Dendritic cell treated with granulocyte-macrophage colony-stimulating factor and Interleukin-4, amounts not matched to agents 40 ng/mL and 50 ng/mL, for 4 days (primary cell): Measurements from ENCODE around the gene SLC7A10.
"Not testable (repeated sequence)": the region's sequence is repeated elsewhere in the genome, so short reads cannot be mapped to it uniquely, and the experiment has no call there.

ENCODE experiments used
- H3K27ac Mint-ChIP-seq: one replicate; pipeline ENCODE4 v1.8.0; 2022; ENCODE audit warnings: mild to moderate bottlenecking, mixed read lengths
- H3K27me3 Mint-ChIP-seq: one replicate; pipeline ENCODE4 v1.8.0; 2022; ENCODE audit warnings: mild to moderate bottlenecking, mixed read lengths
- H3K36me3 Mint-ChIP-seq: one replicate; pipeline ENCODE4 v1.8.0; 2022; ENCODE audit warnings: low read depth, mixed read lengths
- H3K4me1 Mint-ChIP-seq: one replicate; pipeline ENCODE4 v1.8.0; 2022; ENCODE audit warnings: low read depth, mixed read lengths
- H3K4me3 Mint-ChIP-seq: one replicate; pipeline ENCODE4 v1.8.0; 2022; ENCODE audit warnings: mild to moderate bottlenecking, moderate library complexity, mixed read lengths
- H3K9me3 Mint-ChIP-seq: one replicate; pipeline ENCODE4 v1.8.0; 2022; ENCODE audit warnings: mixed read lengths
- intact Hi-C: fragments of 100-400 bp; cut with micrococcal nuclease; formaldehyde crosslinking; loops from one replicate; pipeline ENCODE4 v1.15.0; 2022

Gene SLC7A10

DNA sequence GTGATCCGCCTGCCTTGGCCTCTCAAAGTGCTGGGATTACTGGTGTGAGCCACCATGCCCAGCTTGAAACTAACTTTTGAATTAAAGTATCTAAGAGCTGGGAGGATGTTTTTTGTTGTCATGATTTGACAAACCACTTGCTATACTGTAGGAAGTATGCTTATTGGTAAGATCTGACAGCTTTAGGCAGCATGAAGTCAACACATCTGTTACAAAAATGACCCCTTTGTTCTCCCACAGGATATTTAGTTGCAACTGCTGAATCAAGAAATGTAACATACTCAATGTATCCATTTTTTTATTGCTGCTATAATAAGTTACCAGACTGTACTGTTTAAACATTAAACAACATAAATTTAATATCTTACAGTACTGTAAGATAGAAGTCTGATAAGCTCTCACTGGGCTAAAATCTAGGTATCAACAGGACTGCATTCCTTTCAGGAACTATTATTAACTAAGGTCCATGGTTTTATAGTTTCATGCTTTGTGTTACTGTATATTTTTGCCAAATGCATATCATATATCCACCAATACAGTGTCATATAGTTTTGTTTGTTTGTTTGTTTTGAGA, 54.3 kb downstream of the SLC7A10 start:
- Mint-ChIP-seq H3K9me3 (peaks cover 20% of the 10 kb centered on the region), H3K4me3 (no peak overlapping the region), H3K36me3 (peaks cover 9% of the 10 kb centered on the region), H3K27me3 (no peaks in the 10 kb centered on the region), H3K27ac (no peak overlapping the region), H3K4me1 (peaks cover 40% of the 10 kb centered on the region)
- intact Hi-C loops: no loop called here

- Mint-ChIP-seq H3K9me3 (peaks cover 20% of the 10 kb centered on the region), H3K27me3 (no peaks in the 10 kb centered on the region), H3K4me3 (no peak overlapping the region), H3K4me1 (peaks cover 13% of the 10 kb centered on the region), H3K36me3 (peaks cover 7% of the 10 kb centered on the region), H3K27ac (no peak overlapping the region)
- intact Hi-C loops: no loop called here
Measured at GRCh38 chr19:33168528-33168927, 57.1 kb downstream of the SLC7A10 start.

GRCh38 chr19:33167438-33167837, 58.2 kb downstream of the SLC7A10 start:
- peaks cover 7% of the 10 kb centered on the region for H3K36me3 Mint-ChIP-seq
- peaks cover 20% of the 10 kb centered on the region for H3K9me3 Mint-ChIP-seq
- intact Hi-C loops: no loop called here
- H3K27me3 Mint-ChIP-seq: no peaks in the 10 kb centered on the region
- no peak overlapping the region for H3K27ac Mint-ChIP-seq
- peaks cover 3% of the 10 kb centered on the region for H3K4me1 Mint-ChIP-seq
- no peak overlapping the region for H3K4me3 Mint-ChIP-seq

- H3K36me3 Mint-ChIP-seq, H3K27ac Mint-ChIP-seq, intact Hi-C loops, H3K4me3 Mint-ChIP-seq, H3K27me3 Mint-ChIP-seq: not testable (repeated sequence)
- Mint-ChIP-seq H3K4me1 (peaks cover 11% of the 10 kb centered on the region), H3K9me3 (peaks cover 20% of the 10 kb centered on the region)
Measured at GRCh38 chr19:33166037-33166436, 59.6 kb downstream of the SLC7A10 start.

GRCh38 chr19:33163481-33163880, 62.2 kb downstream of the SLC7A10 start:
- Mint-ChIP-seq H3K27ac (no peak overlapping the region), H3K4me1 (peaks cover 24% of the 10 kb centered on the region), H3K4me3 (no peak overlapping the region), H3K9me3 (peaks cover 14% of the 10 kb centered on the region), H3K36me3 (peaks cover 7% of the 10 kb centered on the region), H3K27me3 (no peaks in the 10 kb centered on the region)
- intact Hi-C loops: no loop called here

DNA sequence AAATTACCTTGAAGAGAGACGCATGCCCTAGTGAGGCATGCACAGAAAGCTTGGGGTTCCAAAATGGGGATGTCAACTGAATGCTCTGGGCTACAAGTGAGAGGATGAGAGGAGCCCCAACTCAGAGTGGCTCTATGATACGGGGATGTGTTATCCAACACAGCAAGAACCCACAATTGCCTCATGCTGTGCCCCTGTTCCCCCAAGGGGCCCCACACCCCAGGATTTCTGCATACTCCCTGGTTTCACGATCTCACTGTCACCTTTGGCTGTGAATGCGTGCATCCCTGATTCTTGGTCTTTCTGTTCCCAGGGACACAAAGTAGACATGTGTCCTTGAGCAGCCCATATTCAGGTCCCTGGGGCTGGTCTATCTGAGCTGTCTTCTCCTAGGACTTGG, 64.4 kb downstream of the SLC7A10 start:
- no peaks in the 10 kb centered on the region for H3K9me3 Mint-ChIP-seq
- intact Hi-C loops: no loop called here
- H3K27me3 Mint-ChIP-seq: no peaks in the 10 kb centered on the region
- H3K4me3 Mint-ChIP-seq: no peak overlapping the region
- H3K4me1 Mint-ChIP-seq: peaks cover 31% of the 10 kb centered on the region
- no peaks in the 10 kb centered on the region for H3K36me3 Mint-ChIP-seq
- H3K27ac Mint-ChIP-seq: no peak overlapping the region

DNA sequence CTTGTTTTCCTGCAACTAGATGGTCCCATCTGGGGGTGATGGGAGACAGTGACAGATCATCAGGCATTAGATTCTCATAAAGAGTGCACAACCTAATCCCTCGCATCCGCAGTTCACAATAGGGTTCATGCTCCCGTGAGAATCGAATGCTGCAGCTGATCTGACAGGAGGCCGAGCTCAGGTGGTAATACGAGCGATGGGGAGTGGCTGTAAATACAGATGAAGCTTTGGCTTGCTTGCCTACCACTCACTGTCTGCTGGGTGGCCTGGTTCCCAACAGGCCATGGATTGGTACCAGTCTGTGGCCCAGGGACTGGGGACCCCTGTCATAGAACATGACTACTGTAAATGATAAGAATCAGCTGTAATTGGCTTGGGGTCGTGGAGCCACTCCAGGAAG, 65.8 kb downstream of the SLC7A10 start:
- peaks cover 31% of the 10 kb centered on the region for H3K4me1 Mint-ChIP-seq
- intact Hi-C loops: no loop called here
- H3K36me3 Mint-ChIP-seq: no peaks in the 10 kb centered on the region
- H3K9me3 Mint-ChIP-seq: no peaks in the 10 kb centered on the region
- no peak overlapping the region for H3K27ac Mint-ChIP-seq
- H3K27me3 Mint-ChIP-seq: no peaks in the 10 kb centered on the region
- no peak overlapping the region for H3K4me3 Mint-ChIP-seq

DNA sequence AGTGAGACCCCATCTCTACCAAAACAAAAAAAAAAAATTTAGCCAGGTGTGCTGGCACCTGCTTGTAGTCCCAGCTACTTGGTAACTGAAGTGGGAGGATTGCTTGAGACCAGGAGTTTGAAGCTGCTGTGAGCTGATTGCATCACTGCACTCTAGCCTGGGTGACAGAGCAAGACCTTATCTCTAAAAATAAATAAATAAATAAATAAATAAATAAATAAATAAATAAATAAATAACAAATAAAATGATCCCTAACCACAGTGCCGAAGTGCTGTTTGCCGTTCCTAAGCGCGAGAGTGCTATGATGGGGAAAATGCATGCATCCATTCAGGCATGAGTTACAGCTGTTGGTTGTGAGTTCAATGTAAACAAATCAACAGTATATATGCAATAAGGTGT, 66.5 kb downstream of the SLC7A10 start:
- Mint-ChIP-seq H3K27ac (no peak overlapping the region), H3K4me1 (peaks cover 31% of the 10 kb centered on the region), H3K9me3 (no peaks in the 10 kb centered on the region), H3K4me3 (no peak overlapping the region), H3K36me3 (no peaks in the 10 kb centered on the region), H3K27me3 (no peaks in the 10 kb centered on the region)
- intact Hi-C loops: no loop called here
